Panc1 (cell line): Measurements from ENCODE around the gene DGKD.

ENCODE experiments used
- CTCF ChIP-seq: fragments of 450-650 bp; IDR thresholded peaks from 2 replicates; pipeline ENCODE4 v1.5.1; 2017; ENCODE audit warnings: mild to moderate bottlenecking
- POLR2AphosphoS5 ChIP-seq: IDR thresholded peaks from 2 replicates; pipeline ENCODE4 v1.6.1; 2012; ENCODE audit warnings: mild to moderate bottlenecking, low read depth, low read length, moderate library complexity
- TCF7L2 ChIP-seq: IDR thresholded peaks from 2 replicates; pipeline ENCODE4 v1.6.1; 2011; ENCODE audit warnings: mild to moderate bottlenecking, low read depth, low read length, inconsistent platforms

DNA sequence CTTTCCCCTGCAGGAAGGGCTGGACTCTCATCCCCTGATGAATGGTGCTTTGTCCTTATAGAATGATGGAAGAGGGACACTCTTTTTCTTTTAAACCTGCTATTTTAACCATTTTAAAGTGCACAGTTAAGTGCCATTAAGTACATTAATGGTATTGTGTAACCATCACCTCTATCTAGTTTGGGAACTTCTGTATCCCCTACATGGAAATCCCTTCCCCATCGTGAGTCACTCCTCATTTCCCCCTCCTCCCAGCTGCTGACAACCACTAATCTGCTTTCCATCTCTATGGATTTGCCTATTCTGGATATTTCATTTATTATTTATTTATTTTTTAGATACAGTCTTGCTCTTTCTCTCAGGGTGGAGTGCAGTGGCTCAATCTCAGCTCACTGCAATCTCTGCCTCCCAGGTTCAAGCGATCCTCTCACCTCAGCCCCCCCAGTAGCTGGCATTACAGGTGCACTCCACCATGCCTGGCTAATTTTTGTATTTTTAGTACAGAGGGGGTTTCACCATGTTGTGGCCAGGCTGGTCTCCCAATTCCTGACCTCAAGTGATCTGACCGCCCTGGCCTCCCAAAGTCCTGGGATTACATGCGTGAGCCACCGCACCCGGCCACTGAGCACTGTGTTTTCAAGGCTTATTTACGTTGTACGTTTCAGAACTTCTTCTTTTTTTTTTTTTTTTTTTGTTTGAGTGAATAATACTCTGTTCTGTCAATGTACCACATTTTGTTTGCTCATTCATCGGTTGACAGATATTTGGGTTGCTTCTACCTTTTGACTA, 15.8 kb downstream of the DGKD start:
- no peak for TF ChIP-seq CTCF
- TF ChIP-seq TCF7L2: no peak
- no peak for TF ChIP-seq POLR2AphosphoS5
